HepG2 (cell line): ENCODE data around the gene KIAA0319L. TPM values are rescaled to one million over a fixed set of nuclear protein-coding genes. Genes with fewer than 3 reads are reported as not detected.

Experiments
- HDAC2 ChIP-seq: sonication (generic); formaldehyde crosslinking; IDR thresholded peaks from 2 replicates; pipeline ENCODE4 v1.4.0; 2020; ENCODE audit warnings: missing genetic modification reagents
- HOXA7 ChIP-seq: sonication (generic); formaldehyde crosslinking; IDR thresholded peaks from 2 replicates; pipeline ENCODE4 v1.8.1; 2022; ENCODE audit warnings: mild to moderate bottlenecking, missing genetic modification reagents, moderate library complexity
- NFIB ChIP-seq: sonication (generic); formaldehyde crosslinking; IDR thresholded peaks from 2 replicates; pipeline ENCODE4 v1.9.0; 2021; ENCODE audit warnings: missing genetic modification reagents, mild to moderate bottlenecking, borderline replicate concordance
- NONO ChIP-seq, 2 experiments: fragments of 450-650 bp in 1 of 2; sonication (generic) in 1 of 2; formaldehyde crosslinking in 1 of 2; IDR thresholded peaks in 1 of 2; conservative IDR thresholded peaks in 1 of 2; 2 replicates each; pipeline versions ENCODE4 v1.6.1 to v1.8.0; 2017 to 2022; ENCODE audit warnings: mild to moderate bottlenecking in 1 of 2, missing genetic modification reagents in 1 of 2, moderate library complexity in 1 of 2
- POGZ ChIP-seq: sonication (generic); formaldehyde crosslinking; IDR thresholded peaks from 2 replicates; pipeline ENCODE4 v1.4.0; 2020; ENCODE audit warnings: mild to moderate bottlenecking, missing genetic modification reagents
- POLR2AphosphoS2 ChIP-seq: IDR thresholded peaks from 2 replicates; pipeline ENCODE4 v1.6.1; 2011; ENCODE audit warnings: low read depth, low read length, improper control_type of control experiment
- SP2 ChIP-seq: sonication (generic); formaldehyde crosslinking; IDR thresholded peaks from 2 replicates; pipeline ENCODE4 v1.5.1; 2020; ENCODE audit warnings: mild to moderate bottlenecking, missing genetic modification reagents
- SPEN ChIP-seq: sonication (generic); formaldehyde crosslinking; IDR thresholded peaks from 2 replicates; pipeline ENCODE4 v1.5.1; 2020; ENCODE audit warnings: low read depth, mild to moderate bottlenecking, missing genetic modification reagents
- STAT5B ChIP-seq: sonication (generic); formaldehyde crosslinking; IDR thresholded peaks from 2 replicates; pipeline ENCODE4 v1.4.0; 2020; ENCODE audit warnings: missing genetic modification reagents
- THAP7 ChIP-seq: sonication (generic); formaldehyde crosslinking; IDR thresholded peaks from 2 replicates; pipeline ENCODE4 v1.8.1; 2023; ENCODE audit warnings: mild to moderate bottlenecking, missing genetic modification reagents
- ZBTB40 ChIP-seq, 2 experiments: fragments of 450-650 bp in 1 of 2; sonication (generic) in 1 of 2; formaldehyde crosslinking in 1 of 2; IDR thresholded peaks; 2 replicates each; pipeline versions ENCODE4 v1.6.1 to v1.8.0; 2016 to 2022; ENCODE audit warnings: antibody characterized with exemption in 1 of 2, mild to moderate bottlenecking in 1 of 2, missing genetic modification reagents in 1 of 2
- ZFP82 ChIP-seq: sonication (generic); formaldehyde crosslinking; IDR thresholded peaks from 2 replicates; pipeline ENCODE4 v1.5.1; 2020; ENCODE audit warnings: mild to moderate bottlenecking, missing genetic modification reagents, borderline replicate concordance
- ZHX1 ChIP-seq: sonication (generic); formaldehyde crosslinking; IDR thresholded peaks from 2 replicates; pipeline ENCODE4 v1.8.1; 2022; ENCODE audit warnings: low read depth, mild to moderate bottlenecking, missing genetic modification reagents
- ZMYM2 ChIP-seq: sonication (generic); formaldehyde crosslinking; IDR thresholded peaks from 2 replicates; pipeline ENCODE4 v1.8.0; 2022; ENCODE audit warnings: mild to moderate bottlenecking, missing genetic modification reagents
- ZNF333 ChIP-seq: sonication (generic); formaldehyde crosslinking; IDR thresholded peaks from 2 replicates; pipeline ENCODE4 v1.4.0; 2020; ENCODE audit warnings: mild to moderate bottlenecking, missing genetic modification reagents, borderline replicate concordance
- polyA plus RNA-seq, 8 experiments: library from polyadenylated mRNA; depleted of rRNA in 3 of 8; stranded (reverse) in 7 of 8; unstranded in 1 of 8; fragments of >200 nt; fragmentation: Illumina TruSeq in 4 of 8; extraction: Trizol in 4 of 8; gene quantifications; 2 replicates each; pipeline versions ENCODE4 v1.2.1 to v1.2.3, GENCODE V29; 2011 to 2016; ENCODE audit warnings: low read depth in 4 of 8, missing spikeins in 1 of 8, mixed read lengths in 1 of 8; ENCODE audit not compliant: insufficient read depth in 1 of 8
- total RNA-seq, 5 experiments: library from RNA; depleted of rRNA; stranded (reverse); fragments of >200 nt; fragmentation: Illumina TruSeq; extraction: Trizol; gene quantifications; 2 replicates each; pipeline ENCODE4 v1.2.3, GENCODE V29; 2016; ENCODE audit warnings: low read depth in 1 of 5

The KIAA0319L gene
- total and polyA plus RNA-seq, 2 of the 13 experiments (the other 11 are each of a cell fraction or from before 2014, with no cell fraction given): 33.4 to 82.6 TPM

GRCh38 chr1:35555601-35556477, 1.4 kb downstream of the KIAA0319L start (continued):
- TF ChIP-seq ZHX1 (CRISPR knock-in tag): no peak; the same call in 1 of the 2 replicates
- no peak for TF ChIP-seq ZNF333 (CRISPR knock-in tag)
- TF ChIP-seq ZBTB40 (IDR thresholded peaks at IDR 0.05): no peak
- TF ChIP-seq ZBTB40 (CRISPR knock-in tag; IDR thresholded peaks at IDR 0.05): no peak
- peak; percentile 82 for TF ChIP-seq HDAC2 (CRISPR knock-in tag)
- no peak for TF ChIP-seq STAT5B (CRISPR knock-in tag)
- TF ChIP-seq SPEN (CRISPR knock-in tag): no peak
- no peak for TF ChIP-seq HOXA7
- no peak for TF ChIP-seq THAP7 (CRISPR knock-in tag)
- 0 out of 2 replicates have a peak, but pooled peaks have one; percentile 29 for TF ChIP-seq ZMYM2 (CRISPR knock-in tag)
- no peak for TF ChIP-seq NFIB
- TF ChIP-seq POLR2AphosphoS2: no peak
- 0 out of 2 replicates have a peak, but pooled peaks have one; percentile 12 for TF ChIP-seq POGZ (CRISPR knock-in tag)
- TF ChIP-seq ZFP82 (CRISPR knock-in tag): no peak
- TF ChIP-seq NONO (IDR thresholded peaks at IDR 0.05): no peak
- no peak; the same call in 1 of the 2 replicates for TF ChIP-seq NONO (CRISPR knock-in tag; conservative IDR thresholded peaks at IDR 0.05)
- no peak for TF ChIP-seq SP2 (CRISPR knock-in tag)
